HCT116 (cell line): ENCODE measurements around the gene DCHS1. TPM values are rescaled to one million over a fixed set of nuclear protein-coding genes. Genes with fewer than 3 reads are reported as not detected.

ENCODE experiments used
- ATAC-seq: fragments of 200-7000 bp; cut with Tn5 transposase; 2 replicates; pipeline ENCODE4 v1.9.1; 2020; ENCODE audit warnings: mild to moderate bottlenecking, moderate library complexity
- BruUV-seq: library from RNA; stranded (reverse); fragments of 400-500 nt; replicated peaks from 2 replicates; lab custom pipeline; 2021; lab: Mats Ljungman, UMichigan
- CTCF ChIA-PET: fragments of 300-600 bp; sonication (Branson Sonifier 250); formaldehyde crosslinking; loops from one replicate; lab custom pipeline; 2021; ENCODE audit warnings: antibody characterized with exemption; lab: Charles Lee
- POLR2A ChIA-PET: fragments of 300-600, 350-600 bp; sonication (Branson Sonifier 250); formaldehyde crosslinking; loops from one replicate; lab custom pipeline; 2021; ENCODE audit warnings: antibody characterized with exemption; lab: Charles Lee
- RAD21 ChIA-PET, 2 experiments: fragments of 300-600 bp; sonication (Branson Sonifier 250); formaldehyde crosslinking; loops; one replicate each; lab custom pipeline; 2023; ENCODE audit warnings: low total read pairs in 2 of 2; ENCODE audit not compliant: uncharacterized antibody in 2 of 2, unreplicated experiment in 2 of 2, low non-redundant PET in 1 of 2; lab: Charles Lee
- DNase-seq: peaks from one replicate; pipeline ENCODE4 v3.0.0-alpha.2; 2010; ENCODE audit warnings: low read depth, low spot score
- H2AFZ ChIP-seq: fragments of 200-600 bp; shearing (Covaris generic), sonication (generic); 2 replicates; pipeline ENCODE4 v1.6.1; 2017; ENCODE audit warnings: low read depth, mixed run types, mixed read lengths, antibody characterized with exemption, low read length; ENCODE audit not compliant: poor library complexity, severe bottlenecking
- H3K27ac ChIP-seq: 2 replicates; pipeline ENCODE4 v1.5.1; 2012; ENCODE audit warnings: low read depth, low read length
- H3K27me3 ChIP-seq: fragments of 200-600 bp; sonication (generic); 2 replicates; pipeline ENCODE4 v1.6.1; 2016; ENCODE audit warnings: mixed run types, low read length, mixed read lengths; ENCODE audit not compliant: insufficient read depth
- H3K36me3 ChIP-seq, 2 experiments: fragments of 200-500 bp in 1 of 2; fragments of 200-600 bp in 1 of 2; sonication (Bioruptor generic) in 1 of 2; sonication (generic) in 1 of 2; 2 replicates each; pipeline versions ENCODE4 v1.5.1 to v1.6.1; 2014 to 2016; ENCODE audit warnings: low read length in 2 of 2, inconsistent platforms in 1 of 2, mixed read lengths in 1 of 2, mixed run types in 1 of 2; ENCODE audit not compliant: insufficient read depth in 2 of 2, control insufficient read depth in 1 of 2
- H3K4me1 ChIP-seq, 2 experiments: fragments of 200-600 bp in 1 of 2; sonication (generic) in 1 of 2; 2 replicates each; pipeline versions ENCODE4 v1.5.1 to v1.6.1; 2012 to 2017; ENCODE audit warnings: low read length in 2 of 2, inconsistent platforms in 1 of 2, mild to moderate bottlenecking in 1 of 2, mixed read lengths in 1 of 2, mixed run types in 1 of 2, moderate library complexity in 1 of 2; ENCODE audit not compliant: insufficient read depth in 2 of 2, control insufficient read depth in 1 of 2
- H3K4me2 ChIP-seq: fragments of 200-600 bp; sonication (generic); 2 replicates; pipeline ENCODE4 v1.6.1; 2017; ENCODE audit warnings: mixed run types, low read length, mixed read lengths
- H3K4me3 ChIP-seq, 2 experiments: fragments of 200-600 bp in 1 of 2; sonication (generic) in 1 of 2; replicated peaks in 1 of 2; 2 replicates each; pipeline ENCODE4 v1.5.1; 2011 to 2016; ENCODE audit warnings: low read length in 2 of 2, control low read depth in 1 of 2, low read depth in 1 of 2, mild to moderate bottlenecking in 1 of 2, mixed read lengths in 1 of 2, mixed run types in 1 of 2
- H3K79me2 ChIP-seq: fragments of 200-600 bp; sonication (generic); 2 replicates; pipeline ENCODE4 v1.6.1; 2017; ENCODE audit warnings: mild to moderate bottlenecking, mixed run types, low read length, moderate library complexity, mixed read lengths; ENCODE audit not compliant: insufficient read depth
- H3K9ac ChIP-seq: fragments of 200-600 bp; sonication (generic); 2 replicates; pipeline ENCODE4 v1.6.1; 2016; ENCODE audit warnings: low read length, mixed read lengths
- H3K9me2 ChIP-seq: fragments of 200-600 bp; sonication (generic), shearing (Covaris generic); 2 replicates; pipeline ENCODE4 v1.6.1; 2017; ENCODE audit warnings: mixed run types, mild to moderate bottlenecking, moderate library complexity; ENCODE audit not compliant: insufficient read depth
- H3K9me3 ChIP-seq, 2 experiments: fragments of 200-500 bp in 1 of 2; fragments of 200-600 bp in 1 of 2; sonication (Bioruptor generic) in 1 of 2; sonication (generic) in 1 of 2; 2 replicates each; pipeline ENCODE4 v1.6.1; 2014 to 2017; ENCODE audit warnings: low read length in 2 of 2, mixed read lengths in 2 of 2, inconsistent platforms in 1 of 2, low read depth in 1 of 2, mild to moderate bottlenecking in 1 of 2, mixed run types in 1 of 2, moderate library complexity in 1 of 2; ENCODE audit not compliant: control insufficient read depth in 1 of 2, insufficient read depth in 1 of 2
- H4K20me1 ChIP-seq: fragments of 200-600 bp; sonication (generic), shearing (Covaris generic); 2 replicates; pipeline ENCODE4 v1.6.1; 2017; ENCODE audit warnings: mixed run types, mild to moderate bottlenecking, moderate library complexity; ENCODE audit not compliant: insufficient read depth
- EZH2phosphoT487 ChIP-seq: fragments of 200-600 bp; IDR thresholded peaks from 2 replicates; pipeline ENCODE4 v1.6.1; 2018; ENCODE audit warnings: antibody characterized with exemption, borderline replicate concordance
- POLR2A ChIP-seq: IDR thresholded peaks from 2 replicates; pipeline ENCODE4 v1.7.0; 2011; ENCODE audit warnings: borderline replicate concordance; ENCODE audit not compliant: insufficient read depth, insufficient read length; ENCODE audit errors: extremely low read depth
- RAD21 ChIP-seq: IDR thresholded peaks from 2 replicates; pipeline ENCODE4 v1.6.1; 2012; ENCODE audit warnings: low read depth, mild to moderate bottlenecking
- REST ChIP-seq: IDR thresholded peaks from 2 replicates; pipeline ENCODE4 v1.6.1; 2012; ENCODE audit warnings: low read depth
- SIN3A ChIP-seq: IDR thresholded peaks from 2 replicates; pipeline ENCODE4 v1.6.1; 2012; ENCODE audit warnings: low read depth
- SP1 ChIP-seq: IDR thresholded peaks from 2 replicates; pipeline ENCODE4 v1.6.1; 2012; ENCODE audit warnings: low read depth
- SRF ChIP-seq: IDR thresholded peaks from 2 replicates; pipeline ENCODE4 v1.6.1; 2012; ENCODE audit warnings: low read depth
- TCF7L2 ChIP-seq: IDR thresholded peaks from 2 replicates; pipeline ENCODE4 v1.7.0; 2011; ENCODE audit warnings: borderline replicate concordance, inconsistent platforms; ENCODE audit not compliant: insufficient read depth, insufficient read length; ENCODE audit errors: extremely low read depth
- intact Hi-C: fragments of 100-400 bp; cut with micrococcal nuclease; formaldehyde crosslinking; loops from 2 replicates; pipeline ENCODE4 v1.10.0; 2022
- total RNA-seq: library from RNA; stranded (reverse); gene quantifications from one replicate; pipeline ENCODE4 v1.2.1, GENCODE V29; 2021; ENCODE audit not compliant: unreplicated experiment
- TF ChIP-seq, protein P1 (sequence below), 3 experiments: fragments of 200-600 bp in 1 of 3; sonication (generic) in 1 of 3; IDR thresholded peaks in 2 of 3; conservative IDR thresholded peaks in 1 of 3; 2 replicates each; pipeline ENCODE4 v1.5.1; 2012 to 2017; ENCODE audit warnings: low read depth in 2 of 3, low read length in 2 of 3, antibody characterized with exemption in 1 of 3, borderline replicate concordance in 1 of 3, control low read depth in 1 of 3, mild to moderate bottlenecking in 1 of 3, mixed read lengths in 1 of 3, mixed run types in 1 of 3, moderate library complexity in 1 of 3; ENCODE audit not compliant: insufficient read depth in 1 of 3
- TF ChIP-seq, protein P2 (sequence below): IDR thresholded peaks from 2 replicates; pipeline ENCODE4 v1.6.1; 2012

Gene DCHS1
- total RNA-seq, 1 experiment from 2014 or later: 0.30 TPM

- TF ChIP-seq SRF (no peak), REST (no peak), POLR2A (no peak)
- TF ChIP-seq, protein P1, sequence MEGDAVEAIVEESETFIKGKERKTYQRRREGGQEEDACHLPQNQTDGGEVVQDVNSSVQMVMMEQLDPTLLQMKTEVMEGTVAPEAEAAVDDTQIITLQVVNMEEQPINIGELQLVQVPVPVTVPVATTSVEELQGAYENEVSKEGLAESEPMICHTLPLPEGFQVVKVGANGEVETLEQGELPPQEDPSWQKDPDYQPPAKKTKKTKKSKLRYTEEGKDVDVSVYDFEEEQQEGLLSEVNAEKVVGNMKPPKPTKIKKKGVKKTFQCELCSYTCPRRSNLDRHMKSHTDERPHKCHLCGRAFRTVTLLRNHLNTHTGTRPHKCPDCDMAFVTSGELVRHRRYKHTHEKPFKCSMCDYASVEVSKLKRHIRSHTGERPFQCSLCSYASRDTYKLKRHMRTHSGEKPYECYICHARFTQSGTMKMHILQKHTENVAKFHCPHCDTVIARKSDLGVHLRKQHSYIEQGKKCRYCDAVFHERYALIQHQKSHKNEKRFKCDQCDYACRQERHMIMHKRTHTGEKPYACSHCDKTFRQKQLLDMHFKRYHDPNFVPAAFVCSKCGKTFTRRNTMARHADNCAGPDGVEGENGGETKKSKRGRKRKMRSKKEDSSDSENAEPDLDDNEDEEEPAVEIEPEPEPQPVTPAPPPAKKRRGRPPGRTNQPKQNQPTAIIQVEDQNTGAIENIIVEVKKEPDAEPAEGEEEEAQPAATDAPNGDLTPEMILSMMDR (IDR thresholded peaks at IDR 0.05 in 2 of 3, conservative IDR thresholded peaks at IDR 0.05 in 1 of 3; ENCODE audit: borderline replicate concordance in 1 of 3, insufficient read depth in 1 of 3, low read depth in 2 of 3, low read length in 2 of 3): no peak
Observed at GRCh38 chr11:6599449-6599848, 56.2 kb downstream of the DCHS1 start (continued).

DNA sequence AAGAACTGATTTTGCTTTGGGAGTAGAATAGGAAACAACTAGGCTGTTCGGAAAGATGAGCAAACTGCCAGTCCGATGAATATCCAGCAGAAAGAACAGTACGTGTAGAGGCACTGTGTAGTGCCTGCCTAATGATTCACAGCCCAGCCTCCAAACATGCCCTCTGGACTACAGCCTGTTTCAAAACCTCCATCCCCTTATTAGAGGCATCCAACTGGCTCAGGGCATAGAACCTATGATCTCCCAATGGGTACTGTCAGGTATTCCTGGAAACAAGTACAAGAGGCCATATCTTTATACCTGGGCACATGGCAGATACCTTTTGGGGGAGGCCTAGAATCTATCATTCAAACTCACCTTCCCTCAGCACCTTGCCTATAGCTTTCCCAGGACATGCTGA is 57.1 kb downstream of the DCHS1 start:
- Histone ChIP-seq H3K79me2 (peaks cover 59% of the 10 kb centered on the region), H3K9me3 (no peaks in the 10 kb centered on the region), H3K9ac (no peak overlapping the region), H3K27me3 (no peaks in the 10 kb centered on the region), H3K4me2 (no peak overlapping the region), H3K27ac (no peak overlapping the region), H2AFZ (no peak overlapping the region), H4K20me1 (no peaks in the 10 kb centered on the region), H3K4me1 (peaks cover 0 to 10% of the 10 kb centered on the region in 2 experiments; a peak in 2 of 4 replicates), H3K9me2 (no peaks in the 10 kb centered on the region), H3K36me3 (peaks cover 26 to 41% of the 10 kb centered on the region in 2 experiments; a peak in 3 of 4 replicates), H3K4me3 (no peak overlapping the region)
- TF ChIP-seq, protein P1 (IDR thresholded peaks at IDR 0.05 in 2 of 3, conservative IDR thresholded peaks at IDR 0.05 in 1 of 3; ENCODE audit: borderline replicate concordance in 1 of 3, insufficient read depth in 1 of 3, low read depth in 2 of 3, low read length in 2 of 3): no peak
- TF ChIP-seq SP1 (no peak), REST (no peak), RAD21 (no peak), TCF7L2 (no peak), EZH2phosphoT487 (no peak), SIN3A (no peak), SRF (no peak)
- TF ChIP-seq, protein P2, sequence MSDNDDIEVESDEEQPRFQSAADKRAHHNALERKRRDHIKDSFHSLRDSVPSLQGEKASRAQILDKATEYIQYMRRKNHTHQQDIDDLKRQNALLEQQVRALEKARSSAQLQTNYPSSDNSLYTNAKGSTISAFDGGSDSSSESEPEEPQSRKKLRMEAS: no peak
- intact Hi-C loops: no loop called here
- CTCF ChIA-PET: no interaction called here
- RAD21 ChIA-PET: no interaction called here
- ATAC-seq (no peak), DNase-seq (no peak)
- no TSS peak for BruUV-seq
- POLR2A ChIA-PET: no interaction called here
